ENCODE data around the gene MMP1. TPM values are rescaled to one million over a fixed set of nuclear protein-coding genes. Genes with fewer than 3 reads are reported as not detected.
A peak's percentile ranks its signal among the peaks of the same experiment; 100 is the strongest.

Gene MMP1
- total and polyA plus RNA-seq, 11 donors, result 0.14 to 2.5 (median 0.46) TPM; not detected in 6

DNA sequence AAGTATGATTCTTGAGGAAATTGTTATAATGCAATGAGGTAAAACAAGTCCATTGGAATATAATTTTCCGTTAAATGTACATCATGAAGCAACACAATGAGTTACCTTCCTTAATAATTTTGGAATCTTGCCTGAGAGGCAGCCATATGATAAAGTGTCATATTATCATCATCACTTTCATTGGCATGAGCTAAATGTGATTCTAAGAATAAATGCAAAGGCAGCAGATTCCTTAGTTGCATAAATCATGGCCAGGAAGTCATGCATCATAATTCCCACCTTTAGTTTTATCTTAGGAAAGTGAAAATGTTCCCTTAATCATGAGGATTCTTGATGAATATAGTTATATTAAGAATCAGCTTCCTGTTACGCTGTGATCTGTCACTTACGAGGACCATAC is 14.2 kb upstream of the MMP1 start:
- WGBS, 4 donors, result 73 to 87% (median 78%) methylated on average over 3 of the region's 3 CpGs
- Histone ChIP-seq H3K36me3 (no peaks in the 10 kb centered on the region), H3K4me1 (no peaks in the 10 kb centered on the region), H3K27me3 (peaks cover 0 to 6% (median 0%) of the 10 kb centered on the region in 9 donors), H3K4me3 (no peak overlapping the region), H3K9me3 (peaks cover 0 to 11% (median 0%) of the 10 kb centered on the region in 12 donors), H3K27ac (no peak overlapping the region)
- intact Hi-C loops (cut with DNase I), result no loop called here
- DNase-seq (no peak), ATAC-seq (no peak)
- TF ChIP-seq POLR2A (IDR thresholded peaks at IDR 0.05), result no peak
- TF ChIP-seq, protein P1, sequence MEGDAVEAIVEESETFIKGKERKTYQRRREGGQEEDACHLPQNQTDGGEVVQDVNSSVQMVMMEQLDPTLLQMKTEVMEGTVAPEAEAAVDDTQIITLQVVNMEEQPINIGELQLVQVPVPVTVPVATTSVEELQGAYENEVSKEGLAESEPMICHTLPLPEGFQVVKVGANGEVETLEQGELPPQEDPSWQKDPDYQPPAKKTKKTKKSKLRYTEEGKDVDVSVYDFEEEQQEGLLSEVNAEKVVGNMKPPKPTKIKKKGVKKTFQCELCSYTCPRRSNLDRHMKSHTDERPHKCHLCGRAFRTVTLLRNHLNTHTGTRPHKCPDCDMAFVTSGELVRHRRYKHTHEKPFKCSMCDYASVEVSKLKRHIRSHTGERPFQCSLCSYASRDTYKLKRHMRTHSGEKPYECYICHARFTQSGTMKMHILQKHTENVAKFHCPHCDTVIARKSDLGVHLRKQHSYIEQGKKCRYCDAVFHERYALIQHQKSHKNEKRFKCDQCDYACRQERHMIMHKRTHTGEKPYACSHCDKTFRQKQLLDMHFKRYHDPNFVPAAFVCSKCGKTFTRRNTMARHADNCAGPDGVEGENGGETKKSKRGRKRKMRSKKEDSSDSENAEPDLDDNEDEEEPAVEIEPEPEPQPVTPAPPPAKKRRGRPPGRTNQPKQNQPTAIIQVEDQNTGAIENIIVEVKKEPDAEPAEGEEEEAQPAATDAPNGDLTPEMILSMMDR (IDR thresholded peaks at IDR 0.05), result no peak

DNA sequence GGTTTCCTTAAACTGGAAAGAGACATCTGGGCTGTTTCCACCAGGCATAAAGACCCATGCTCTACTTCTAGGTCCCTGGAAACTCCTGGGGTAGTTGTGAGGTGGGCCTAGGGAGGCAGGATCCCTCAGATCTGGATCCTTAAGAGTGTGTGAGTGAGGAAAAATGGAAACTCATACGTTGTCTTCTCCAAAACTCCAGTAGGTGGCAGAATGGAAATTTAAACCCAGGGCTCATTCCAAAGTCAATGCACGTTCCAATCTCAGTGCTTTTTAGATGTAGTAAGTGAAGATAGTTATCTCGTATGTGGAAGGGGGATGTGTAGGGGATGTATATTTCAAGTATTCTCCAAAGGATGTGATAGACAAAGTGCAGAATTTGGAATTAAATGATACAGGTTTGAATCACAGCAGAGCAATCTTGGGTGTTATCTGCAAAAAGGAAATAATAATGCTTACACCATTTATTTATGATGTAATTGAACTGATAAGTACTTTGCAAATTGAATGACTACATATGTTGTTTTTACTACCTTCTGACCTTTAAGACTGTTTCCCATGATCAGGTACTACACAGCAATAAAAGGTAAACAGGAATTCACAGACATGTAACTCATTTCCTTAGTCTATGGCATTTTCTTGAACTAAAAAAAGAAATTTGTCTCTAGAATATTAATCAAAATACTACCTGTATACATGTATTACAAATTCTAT is 13.1 kb upstream of the MMP1 start:
- H3K27me3 ChIP-seq, result peaks cover 0 to 6% (median 0%) of the 10 kb centered on the region in 9 donors
- WGBS, 4 donors, result 7 to 13% (median 11%) methylated on average over 3 of the region's 3 CpGs
- no peak overlapping the region for H3K27ac ChIP-seq
- H3K9me3 ChIP-seq, result peaks cover 0 to 8% (median 0%) of the 10 kb centered on the region in 12 donors
- TF ChIP-seq POLR2A (IDR thresholded peaks at IDR 0.05), result no peak
- TF ChIP-seq, protein P1 (IDR thresholded peaks at IDR 0.05), result peak in 6 of 12 donors; percentile 10 to 28 (median 13)
- no peaks in the 10 kb centered on the region for H3K4me1 ChIP-seq
- no peak overlapping the region for H3K4me3 ChIP-seq
- H3K36me3 ChIP-seq, result no peaks in the 10 kb centered on the region
- ATAC-seq (no peak), DNase-seq (no peak)
- intact Hi-C loops (cut with DNase I), result no loop called here

DNA sequence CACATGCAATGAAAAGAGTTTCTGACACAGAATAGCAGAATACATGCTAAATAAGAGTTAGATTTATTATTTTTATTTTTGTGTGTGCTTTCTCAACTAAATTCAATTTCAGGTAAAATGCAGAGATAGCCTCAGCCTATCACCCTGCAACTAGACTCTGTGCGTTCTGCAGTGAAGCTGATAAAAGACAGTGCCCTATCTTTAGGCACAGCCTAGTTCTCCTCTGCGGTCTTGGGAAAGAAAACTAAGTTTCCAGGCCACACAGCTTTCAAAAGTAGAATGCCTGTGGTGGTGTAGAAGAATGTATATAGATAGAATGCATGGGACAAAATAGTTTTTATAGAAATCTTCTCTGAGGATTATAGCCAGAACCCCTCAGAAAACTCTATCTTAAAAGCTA is 12.0 kb upstream of the MMP1 start:
- intact Hi-C loops (cut with DNase I), result no loop called here
- ATAC-seq, result no peak
- H3K9me3 ChIP-seq, result no peaks in the 10 kb centered on the region
- no peaks in the 10 kb centered on the region for H3K36me3 ChIP-seq
- H3K27ac ChIP-seq, result no peak overlapping the region
- TF ChIP-seq, protein P1 (IDR thresholded peaks at IDR 0.05), result no peak
- TF ChIP-seq POLR2A (IDR thresholded peaks at IDR 0.05), result no peak
- H3K27me3 ChIP-seq, result peaks cover 0 to 6% (median 0%) of the 10 kb centered on the region in 9 donors
- no peak overlapping the region for H3K4me3 ChIP-seq
- no peak for DNase-seq
- H3K4me1 ChIP-seq, result no peaks in the 10 kb centered on the region
- 50 to 54% (median 51%) methylated on average over 2 of the region's 2 CpGs for WGBS, 4 donors

DNA sequence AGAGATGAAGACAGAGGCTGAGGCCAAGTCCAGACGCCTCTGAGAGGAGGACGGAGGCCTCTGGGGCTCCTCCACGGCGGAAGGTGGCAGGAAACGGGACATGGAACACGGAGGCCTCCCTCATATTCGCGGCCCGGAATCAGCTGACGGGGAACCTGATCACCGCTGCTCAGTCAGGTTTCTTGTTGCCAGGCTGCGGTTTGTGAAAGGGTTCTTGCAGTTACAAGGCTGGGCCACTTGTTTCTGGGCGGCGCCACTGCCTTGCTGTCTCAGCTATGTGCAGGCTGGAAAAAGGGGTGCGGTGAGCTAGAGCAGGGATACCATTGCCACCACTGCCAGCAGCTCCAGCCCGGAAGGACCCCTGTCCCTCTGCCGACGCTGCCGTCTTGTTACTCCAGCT is 10.0 kb upstream of the MMP1 start:
- no peaks in the 10 kb centered on the region for H3K36me3 ChIP-seq
- intact Hi-C loops (cut with DNase I), result no loop called here
- peaks cover 0 to 6% (median 0%) of the 10 kb centered on the region in 9 donors for H3K27me3 ChIP-seq
- TF ChIP-seq POLR2A (IDR thresholded peaks at IDR 0.05), result no peak
- TF ChIP-seq, protein P1 (IDR thresholded peaks at IDR 0.05), result no peak
- 53 to 82% (median 66%) methylated on average over 10 to 19 of the region's 19 CpGs for WGBS, 4 donors
- no peaks in the 10 kb centered on the region for H3K4me1 ChIP-seq
- DNase-seq (no peak), ATAC-seq (no peak)
- no peak overlapping the region for H3K4me3 ChIP-seq
- H3K9me3 ChIP-seq, result no peaks in the 10 kb centered on the region
- H3K27ac ChIP-seq, result no peak overlapping the region
